Vagina (tissue), 2 donors: ENCODE data around the gene TGFB2. TPM values are rescaled to one million over a fixed set of nuclear protein-coding genes. Genes with fewer than 3 reads are reported as not detected.

Experiments used
- DNase-seq, 2 donors: peaks; one replicate each; pipeline ENCODE4 v3.0.0-alpha.2; 2017; ENCODE audit errors: extremely low spot score in 2 of 2
- H3K27ac ChIP-seq: fragments of 200-600 bp; sonication (generic); one replicate; pipeline ENCODE4 v1.5.1; 2019
- H3K27me3 ChIP-seq: fragments of 200-600 bp; sonication (generic); one replicate; pipeline ENCODE4 v1.5.1; 2019
- H3K36me3 ChIP-seq, 2 donors: fragments of 200-600 bp; sonication (generic); one replicate each; pipeline ENCODE4 v1.5.1; 2017 to 2019
- H3K4me1 ChIP-seq: fragments of 200-600 bp; sonication (generic); one replicate; pipeline ENCODE4 v1.5.1; 2019
- H3K4me3 ChIP-seq, 2 donors: fragments of 200-600 bp; sonication (generic); 1 replicate in 1 of 2; 2 replicates in 1 of 2; pipeline ENCODE4 v1.5.1; 2016 to 2019
- H3K9me3 ChIP-seq: fragments of 200-600 bp; sonication (generic); one replicate; pipeline ENCODE4 v1.5.1; 2019
- CTCF ChIP-seq, 3 experiments: fragments of 450-650 bp in 2 of 3; fragments of 200-600 bp in 1 of 3; sonication (generic) in 1 of 3; IDR thresholded peaks; one replicate each; pipeline ENCODE4 v1.5.1; 2017 to 2019; ENCODE audit warnings: antibody characterized with exemption in 3 of 3, mild to moderate bottlenecking in 2 of 3, moderate library complexity in 2 of 3
- POLR2A ChIP-seq, 2 donors: fragments of 450-650 bp; IDR thresholded peaks; one replicate each; pipeline ENCODE4 v1.6.1; 2017; ENCODE audit warnings: antibody characterized with exemption in 2 of 2, mild to moderate bottlenecking in 2 of 2, moderate library complexity in 2 of 2
- POLR2AphosphoS5 ChIP-seq, 2 donors: sonication (generic); formaldehyde crosslinking; IDR thresholded peaks; one replicate each; pipeline ENCODE4 v1.9.0; 2017; ENCODE audit warnings: antibody characterized with exemption in 2 of 2, mild to moderate bottlenecking in 2 of 2, low read depth in 1 of 2; ENCODE audit not compliant: insufficient read depth in 1 of 2
- intact Hi-C: fragments of 100-400 bp; cut with DNase I; formaldehyde crosslinking; loops from one replicate; pipeline ENCODE4 v1.15.1; 2023
- total RNA-seq: library from RNA; depleted of rRNA; stranded (reverse); fragments of >200 nt; gene quantifications from one replicate; pipeline ENCODE4 v1.2.3, GENCODE V29; 2016

The TGFB2 gene
- total RNA-seq, 1 donor from 2014 or later, result 16.9 TPM

- no peak for DNase-seq
- TF ChIP-seq CTCF (IDR thresholded peaks at IDR 0.05) (peak in 1 of 3 experiments; percentile 41), POLR2AphosphoS5 (IDR thresholded peaks at IDR 0.05; ENCODE audit: insufficient read depth in 1 of 2, low read depth in 1 of 2) (no peak)
These were observed 45.7 kb upstream of the TGFB2 start for GRCh38 chr1:218299416-218299815.

DNA sequence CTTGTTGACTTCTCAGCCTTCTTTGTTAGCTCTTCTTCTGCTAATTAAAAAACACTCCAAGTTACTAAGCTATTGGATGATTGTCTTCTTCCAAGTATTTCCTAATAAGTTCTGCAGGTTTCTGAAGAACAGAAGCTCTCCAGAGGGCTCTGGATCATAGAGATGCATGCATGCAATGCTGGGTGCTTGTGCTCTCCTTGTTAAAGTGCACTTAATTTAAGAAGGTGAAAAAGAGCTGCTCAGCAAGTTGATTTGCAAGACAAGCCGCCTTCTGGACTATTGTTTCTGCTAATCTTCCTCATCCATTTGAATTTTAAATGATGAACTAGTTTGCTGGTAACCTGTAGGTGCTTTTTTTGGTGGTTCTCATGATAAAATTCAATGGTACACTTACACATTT, 43.9 kb upstream of the TGFB2 start:
- TF ChIP-seq POLR2AphosphoS5 (IDR thresholded peaks at IDR 0.05; ENCODE audit: insufficient read depth in 1 of 2, low read depth in 1 of 2), result no peak
- no peak for TF ChIP-seq CTCF (IDR thresholded peaks at IDR 0.05)
- intact Hi-C loops, result no loop called here
- DNase-seq, result no peak
- peaks cover 6% of the 10 kb centered on the region for H3K4me1 ChIP-seq
- no peak overlapping the region for H3K4me3 ChIP-seq
- H3K27me3 ChIP-seq, result no peaks in the 10 kb centered on the region
- H3K9me3 ChIP-seq, result no peaks in the 10 kb centered on the region
- no peak overlapping the region for H3K27ac ChIP-seq
- no peaks in the 10 kb centered on the region for H3K36me3 ChIP-seq

More at GRCh38 chr1:218299416-218299815, 45.7 kb upstream of the TGFB2 start:
- Histone ChIP-seq H3K36me3 (no peaks in the 10 kb centered on the region), H3K9me3 (no peaks in the 10 kb centered on the region), H3K4me3 (no peak overlapping the region), H3K27ac (no peak overlapping the region), H3K27me3 (no peaks in the 10 kb centered on the region), H3K4me1 (peaks cover 6% of the 10 kb centered on the region)
- intact Hi-C loops, result no loop called here

DNA sequence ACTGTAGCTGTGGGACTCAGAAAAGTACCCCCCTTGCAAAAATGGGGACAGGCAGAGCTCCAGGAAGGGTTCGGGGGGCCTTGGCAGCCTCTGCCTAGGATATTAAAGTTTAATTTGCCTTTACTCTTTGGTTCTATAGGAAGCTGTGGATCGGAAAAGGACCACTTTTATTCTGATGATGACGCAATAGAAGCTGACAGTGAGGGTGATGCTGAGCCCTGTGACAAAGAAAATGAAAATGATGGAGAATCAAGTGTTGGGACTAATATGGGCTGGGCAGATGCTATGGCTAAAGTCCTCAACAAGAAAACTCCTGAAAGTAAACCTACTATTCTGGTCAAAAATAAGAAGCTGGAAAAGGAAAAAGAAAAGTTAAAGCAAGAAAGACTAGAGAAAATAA, 43.0 kb upstream of the TGFB2 start:
- no peak for TF ChIP-seq CTCF (IDR thresholded peaks at IDR 0.05)
- no peak for TF ChIP-seq POLR2A (IDR thresholded peaks at IDR 0.05)
- no peak for TF ChIP-seq POLR2AphosphoS5 (IDR thresholded peaks at IDR 0.05; ENCODE audit: insufficient read depth in 1 of 2, low read depth in 1 of 2)
- H3K36me3 ChIP-seq, result peaks cover 0 to 7% of the 10 kb centered on the region in 2 donors
- no peak overlapping the region for H3K4me3 ChIP-seq
- no peaks in the 10 kb centered on the region for H3K27me3 ChIP-seq
- DNase-seq, result no peak
- H3K27ac ChIP-seq, result no peak overlapping the region
- no peaks in the 10 kb centered on the region for H3K9me3 ChIP-seq
- peaks cover 6% of the 10 kb centered on the region for H3K4me1 ChIP-seq
- intact Hi-C loops, result no loop called here

- Histone ChIP-seq H3K36me3 (peaks cover 0 to 11% of the 10 kb centered on the region in 2 donors), H3K27ac (no peak overlapping the region), H3K27me3 (no peaks in the 10 kb centered on the region), H3K4me1 (peaks cover 6% of the 10 kb centered on the region), H3K9me3 (no peaks in the 10 kb centered on the region), H3K4me3 (no peak overlapping the region)
- no peak for TF ChIP-seq POLR2AphosphoS5 (IDR thresholded peaks at IDR 0.05; ENCODE audit: insufficient read depth in 1 of 2, low read depth in 1 of 2)
- TF ChIP-seq POLR2A (IDR thresholded peaks at IDR 0.05), result no peak
- no peak for TF ChIP-seq CTCF (IDR thresholded peaks at IDR 0.05)
- DNase-seq, result no peak
- intact Hi-C loops, result no loop called here
These were observed 41.8 kb upstream of the TGFB2 start for GRCh38 chr1:218303176-218303879.

DNA sequence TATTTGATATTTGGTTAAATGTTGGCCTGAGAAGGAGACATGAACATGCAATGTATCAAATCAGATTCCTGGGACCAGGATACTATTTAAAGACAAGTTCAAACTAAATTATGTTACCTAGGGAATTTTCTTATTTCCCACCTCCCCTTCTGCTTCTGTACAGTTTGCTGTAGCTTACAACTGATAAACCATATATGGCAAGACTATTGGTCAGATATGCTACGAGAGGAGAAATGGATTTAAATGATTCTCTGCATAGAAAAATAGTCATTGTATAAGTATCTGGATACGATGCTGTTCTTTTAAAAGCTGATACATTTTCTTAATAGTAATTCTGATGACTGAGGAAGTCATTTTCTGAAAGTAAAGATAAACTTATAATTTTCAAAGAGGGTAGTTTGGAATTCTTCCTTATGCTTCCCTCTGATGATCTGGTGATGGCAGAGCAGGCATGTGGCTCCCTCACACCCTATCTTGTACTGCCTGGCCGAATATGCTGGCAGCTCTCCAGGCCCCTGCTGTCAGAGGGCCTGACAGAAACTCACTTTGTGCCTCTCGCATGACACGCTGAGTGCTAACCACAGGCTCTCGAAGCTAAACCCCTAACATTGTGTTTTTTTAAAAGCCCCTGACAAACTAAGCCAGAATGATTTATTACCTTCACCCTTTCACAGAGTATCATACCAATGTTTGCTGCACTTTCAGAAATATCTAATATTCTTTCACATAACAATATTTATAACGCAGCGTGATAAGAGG, 40.7 kb upstream of the TGFB2 start:
- Histone ChIP-seq H3K4me3 (no peak overlapping the region), H3K9me3 (no peaks in the 10 kb centered on the region), H3K27ac (no peak overlapping the region), H3K36me3 (peaks cover 0 to 14% of the 10 kb centered on the region in 2 donors), H3K4me1 (peaks cover 6% of the 10 kb centered on the region), H3K27me3 (no peaks in the 10 kb centered on the region)
- intact Hi-C loops, result no loop called here
- no peak for TF ChIP-seq CTCF (IDR thresholded peaks at IDR 0.05)
- TF ChIP-seq POLR2AphosphoS5 (IDR thresholded peaks at IDR 0.05; ENCODE audit: insufficient read depth in 1 of 2, low read depth in 1 of 2), result no peak
- no peak for TF ChIP-seq POLR2A (IDR thresholded peaks at IDR 0.05)
- DNase-seq, result no peak
